GM18873 (cell line): ENCODE data around the gene TTC24.
"Not testable (repeated sequence)": the region's sequence is repeated elsewhere in the genome, so short reads cannot be mapped to it uniquely, and the experiment has no call there.

Source experiments
- ATAC-seq: cut with Tn5 transposase; IDR thresholded peaks from one replicate; pipeline ENCODE4 v1.9.1; 2021; ENCODE audit warnings: mild to moderate bottlenecking, moderate library complexity, moderate number of reproducible peaks; ENCODE audit not compliant: unreplicated experiment, low FRiP score

TTC24 gene

DNA sequence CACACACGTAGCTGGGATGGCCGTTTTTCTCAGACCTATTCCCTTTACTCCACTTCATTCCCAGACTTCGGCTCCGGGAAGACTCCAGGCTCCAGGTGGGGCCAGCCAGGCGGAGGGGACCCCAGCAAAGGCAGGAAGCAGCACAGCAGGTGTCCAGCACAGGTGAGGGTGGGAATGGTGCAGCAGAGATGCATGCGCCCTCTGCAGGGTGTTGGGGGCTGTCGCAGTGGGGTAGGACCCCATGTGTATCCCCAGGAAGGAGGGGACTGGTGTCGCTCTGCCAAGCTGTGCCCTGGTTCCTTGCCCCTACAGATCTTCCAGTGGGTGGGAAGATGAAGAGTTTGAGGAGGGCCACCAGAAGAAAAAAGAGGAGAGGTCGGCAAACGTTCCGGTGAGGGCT lies 5.3 kb downstream of the TTC24 start:
- ATAC-seq = no peak

DNA sequence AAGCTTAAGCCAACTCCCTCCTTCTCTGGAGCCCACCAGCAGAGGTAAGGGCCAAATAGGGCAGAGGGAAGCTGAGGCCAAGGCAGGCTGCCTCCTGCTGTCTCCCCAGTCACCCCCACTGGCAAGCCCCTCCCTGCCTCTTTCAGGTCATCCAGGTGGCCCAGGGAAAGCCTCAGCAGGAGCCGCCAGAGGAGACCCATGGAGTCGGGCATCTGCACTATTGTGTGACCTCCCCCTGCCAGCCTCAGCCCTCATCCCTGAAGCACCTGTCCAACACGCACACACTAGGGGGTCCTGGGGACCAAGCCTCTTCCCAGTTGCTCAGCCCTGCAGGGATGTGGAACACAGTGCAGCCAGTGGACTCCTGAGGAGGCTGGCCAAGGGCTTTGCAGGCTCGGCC lies 6.8 kb downstream of the TTC24 start:
- no peak for ATAC-seq

DNA sequence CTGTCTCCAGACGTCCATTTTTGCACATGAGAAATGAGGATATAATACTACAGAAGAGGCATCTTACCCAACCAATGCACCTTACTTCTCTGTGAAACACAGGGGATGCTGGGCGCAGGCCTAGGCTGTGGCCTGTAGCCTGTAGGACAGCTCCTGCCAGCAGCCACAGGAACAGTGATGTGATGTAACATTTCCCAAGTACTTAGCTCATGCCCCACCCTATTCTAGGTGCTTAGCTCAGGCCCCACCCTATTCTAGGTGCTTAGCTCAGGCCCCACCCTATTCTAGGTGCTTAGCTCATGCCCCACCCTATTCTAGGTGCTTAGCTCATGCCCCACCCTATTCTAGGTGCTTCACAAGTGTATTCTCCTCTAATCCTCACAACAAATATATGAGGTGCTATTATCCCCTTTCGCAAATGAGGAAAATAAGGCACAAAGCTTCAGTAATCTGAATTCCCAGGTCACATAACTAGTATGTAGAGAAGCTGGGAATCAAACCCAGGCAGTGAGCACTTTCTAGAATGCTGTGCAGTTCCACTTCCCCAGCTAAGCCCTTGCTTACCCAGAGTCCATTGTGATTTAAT lies 7.5 kb downstream of the TTC24 start:
- ATAC-seq = no peak

DNA sequence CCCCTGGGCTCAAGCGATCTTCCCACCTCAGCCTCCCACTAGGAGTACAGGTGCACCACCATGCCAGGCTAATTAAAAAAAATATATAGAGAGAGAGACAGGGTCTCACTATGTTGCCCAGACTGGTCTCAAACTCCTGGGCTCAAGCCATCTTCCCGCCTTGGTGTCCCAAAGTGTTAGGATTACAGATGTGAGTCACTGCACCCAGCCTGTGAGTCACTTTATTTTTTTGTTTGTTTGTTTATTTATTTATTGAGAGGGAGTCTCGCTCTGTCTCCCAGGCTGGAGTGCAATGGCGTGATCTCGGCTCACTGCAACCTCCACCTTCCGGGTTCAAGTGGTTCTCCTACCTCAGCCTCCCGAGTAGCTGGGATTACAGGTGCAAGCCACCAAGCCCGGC lies 8.4 kb downstream of the TTC24 start:
- not testable (repeated sequence) for ATAC-seq

DNA sequence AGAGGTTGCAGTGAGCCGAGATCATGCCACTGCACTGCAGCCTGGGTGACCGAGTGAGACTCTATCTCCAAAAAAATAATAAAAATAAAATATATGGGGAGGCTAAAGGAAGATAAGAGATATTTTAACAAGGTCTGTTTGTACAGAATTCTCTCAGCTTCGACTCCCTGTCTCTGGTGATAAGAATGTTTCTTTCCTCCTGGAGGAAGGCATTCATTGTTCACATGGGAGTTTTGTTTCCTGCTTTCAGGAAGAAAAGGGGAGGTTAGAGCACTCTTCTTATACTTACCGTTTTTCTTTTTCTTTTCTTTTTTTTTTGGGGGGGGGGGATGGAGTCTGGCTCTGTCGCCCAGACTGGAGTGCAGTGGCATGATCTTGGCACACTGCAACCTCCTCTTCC lies 10.0 kb downstream of the TTC24 start:
- no peak for ATAC-seq

DNA sequence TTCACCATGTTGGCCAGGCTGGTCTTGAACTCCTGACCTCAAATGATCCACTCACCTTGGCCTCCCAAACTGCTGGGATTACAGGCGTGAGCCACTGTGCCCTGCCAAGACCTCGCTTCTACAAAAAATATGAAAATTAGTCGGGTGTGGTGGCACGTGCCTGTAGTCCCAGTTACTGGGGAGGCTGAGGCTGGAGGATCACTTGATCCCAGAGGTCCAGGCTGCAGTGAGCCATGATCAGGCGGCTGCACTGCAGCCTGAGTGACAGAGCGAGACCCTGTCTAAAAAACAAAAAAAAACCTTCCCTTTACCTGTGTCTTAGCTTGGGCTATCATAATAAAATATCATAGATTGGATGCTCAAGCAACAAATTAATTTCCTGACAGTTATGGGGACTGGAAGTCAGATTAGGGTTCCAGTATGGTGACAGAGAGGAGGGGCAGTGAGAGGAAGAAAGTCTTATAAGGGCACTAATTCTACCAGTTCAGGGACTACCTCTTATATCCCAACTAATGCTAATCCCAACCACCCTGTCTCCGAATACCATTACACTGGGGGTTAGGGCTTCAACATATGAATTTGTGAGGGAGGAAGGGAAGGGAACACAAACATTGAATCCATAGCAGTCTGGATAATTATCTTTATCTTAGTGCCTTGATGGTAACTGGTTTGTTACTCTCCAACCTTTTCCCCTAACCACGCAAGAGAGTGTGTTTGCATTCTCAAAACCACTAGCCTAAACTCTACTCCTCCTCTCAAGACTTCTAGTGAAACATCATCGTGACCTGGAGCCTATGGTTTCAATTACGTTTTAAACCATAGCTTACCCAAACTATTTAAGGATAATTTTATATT lies 11.0 kb downstream of the TTC24 start:
- no peak for ATAC-seq

DNA sequence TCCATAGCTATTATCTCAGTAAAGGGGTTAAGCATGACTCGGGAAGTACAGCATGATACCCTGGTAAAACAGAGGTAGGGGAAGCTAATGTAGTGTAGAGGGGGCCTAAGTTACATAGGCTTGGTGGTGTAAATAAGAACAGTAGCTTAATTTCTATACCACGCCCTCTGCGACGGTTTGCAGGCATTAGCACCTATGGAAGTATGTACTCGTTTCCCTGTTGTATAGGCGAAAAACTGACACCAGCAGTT lies 11.6 kb downstream of the TTC24 start:
- no peak for ATAC-seq

DNA sequence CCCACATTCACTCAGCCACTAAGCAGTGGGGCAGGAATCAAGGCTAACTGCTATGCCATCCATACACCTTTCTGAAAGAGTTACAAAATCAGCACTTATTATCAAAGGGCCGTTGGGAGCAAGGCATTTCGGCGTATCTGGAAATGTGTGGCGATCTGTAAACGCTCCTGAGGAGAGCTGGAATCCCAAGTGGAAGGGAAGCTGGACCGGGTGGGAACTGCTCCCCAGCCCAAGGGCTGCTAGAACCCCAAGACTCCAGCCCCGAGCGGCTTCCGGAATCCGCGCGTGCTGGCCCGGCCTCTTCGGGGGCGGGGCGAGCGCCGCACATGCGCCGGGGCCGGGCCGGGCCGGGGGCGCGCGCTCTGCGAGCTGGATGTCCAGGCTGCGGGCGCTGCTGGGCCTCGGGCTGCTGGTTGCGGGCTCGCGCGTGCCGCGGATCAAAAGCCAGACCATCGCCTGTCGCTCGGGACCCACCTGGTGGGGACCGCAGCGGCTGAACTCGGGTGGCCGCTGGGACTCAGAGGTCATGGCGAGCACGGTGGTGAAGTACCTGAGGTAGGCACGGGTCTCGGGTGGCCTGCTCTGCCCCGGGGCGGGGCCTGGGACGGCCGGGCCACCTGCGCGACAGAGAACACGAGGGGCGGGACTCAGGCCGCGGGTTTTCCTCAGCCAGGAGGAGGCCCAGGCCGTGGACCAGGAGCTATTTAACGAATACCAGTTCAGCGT lies 12.1 kb downstream of the TTC24 start, which contains the start of gene NAXE:
Gene NAXE (plus strand): TSS at position 345 of the 726 bp plus-strand sequence. CDS start 29 bp downstream, at position 374.
- no peak for ATAC-seq

DNA sequence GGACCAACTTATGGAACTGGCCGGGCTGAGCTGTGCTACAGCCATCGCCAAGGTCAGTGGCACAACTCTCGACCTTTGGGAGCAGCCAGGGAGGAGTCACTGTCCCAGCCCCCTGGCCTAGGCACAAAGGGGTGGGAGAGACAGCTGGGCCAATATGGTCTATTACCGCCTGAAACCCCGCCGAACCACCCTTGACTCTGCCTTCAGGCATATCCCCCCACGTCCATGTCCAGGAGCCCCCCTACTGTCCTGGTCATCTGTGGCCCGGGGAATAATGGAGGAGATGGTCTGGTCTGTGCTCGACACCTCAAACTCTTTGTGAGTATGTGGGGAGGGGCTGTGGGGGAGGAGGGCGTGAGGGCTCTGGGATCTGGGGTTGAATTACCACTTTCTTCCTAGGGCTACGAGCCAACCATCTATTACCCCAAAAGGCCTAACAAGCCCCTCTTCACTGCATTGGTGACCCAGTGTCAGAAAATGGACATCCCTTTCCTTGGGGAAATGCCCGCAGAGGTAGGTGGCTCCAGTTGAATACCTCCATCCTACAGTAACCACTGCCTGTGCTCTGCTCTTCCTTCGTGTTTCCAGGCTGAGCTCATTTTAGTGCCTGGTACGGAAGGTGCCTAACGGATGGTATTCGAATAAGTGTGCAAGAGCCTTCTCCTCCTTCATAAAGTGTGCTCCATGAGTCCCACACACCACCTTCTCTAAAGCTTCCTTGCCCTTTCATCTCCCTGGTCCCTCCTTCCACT lies 12.8 kb downstream of the TTC24 start:
- no peak for ATAC-seq

DNA sequence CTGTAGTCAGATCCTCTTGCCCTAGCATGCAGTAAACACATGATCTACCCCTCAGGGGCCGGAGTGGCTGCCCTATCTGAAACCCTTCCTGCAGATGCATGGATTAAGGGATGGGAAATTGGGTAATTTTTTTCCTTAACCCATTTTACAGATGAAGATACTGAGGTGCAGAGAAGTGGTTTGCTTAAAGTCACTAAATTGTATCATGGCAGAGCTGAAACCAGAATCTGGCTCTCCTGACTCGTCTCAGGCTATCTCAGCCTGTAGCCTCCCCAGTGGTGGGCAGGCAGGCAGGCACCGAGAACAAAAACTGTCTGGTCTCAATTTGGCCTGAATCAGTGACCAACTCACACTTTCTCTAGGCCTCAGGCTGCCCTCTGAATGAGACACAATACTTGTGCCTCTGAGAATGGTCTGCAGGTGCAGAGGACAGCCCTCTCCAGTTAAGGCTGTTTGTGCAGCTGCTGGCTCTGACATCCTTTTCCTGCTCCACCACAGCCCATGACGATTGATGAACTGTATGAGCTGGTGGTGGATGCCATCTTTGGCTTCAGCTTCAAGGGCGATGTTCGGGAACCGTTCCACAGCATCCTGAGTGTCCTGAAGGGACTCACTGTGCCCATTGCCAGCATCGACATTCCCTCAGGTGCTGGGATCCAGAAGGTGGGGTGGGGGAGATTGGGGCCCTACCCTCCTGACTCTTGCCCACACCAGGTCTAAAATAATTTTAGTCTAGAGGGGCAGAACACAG lies 13.6 kb downstream of the TTC24 start:
- ATAC-seq = no peak

DNA sequence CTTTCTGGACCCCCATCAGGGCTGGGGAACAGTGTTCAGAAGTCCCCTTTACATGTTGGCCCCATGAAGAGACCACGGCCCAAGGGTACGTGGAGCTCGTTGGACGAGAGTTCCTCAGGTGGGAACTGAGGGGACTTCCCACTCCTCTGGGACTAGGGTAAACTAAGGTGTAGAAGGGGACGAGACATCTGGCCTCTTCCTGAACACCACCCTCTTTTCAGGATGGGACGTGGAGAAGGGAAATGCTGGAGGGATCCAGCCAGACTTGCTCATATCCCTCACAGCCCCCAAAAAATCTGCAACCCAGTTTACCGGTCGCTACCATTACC lies 14.1 kb downstream of the TTC24 start:
- ATAC-seq = no peak

DNA sequence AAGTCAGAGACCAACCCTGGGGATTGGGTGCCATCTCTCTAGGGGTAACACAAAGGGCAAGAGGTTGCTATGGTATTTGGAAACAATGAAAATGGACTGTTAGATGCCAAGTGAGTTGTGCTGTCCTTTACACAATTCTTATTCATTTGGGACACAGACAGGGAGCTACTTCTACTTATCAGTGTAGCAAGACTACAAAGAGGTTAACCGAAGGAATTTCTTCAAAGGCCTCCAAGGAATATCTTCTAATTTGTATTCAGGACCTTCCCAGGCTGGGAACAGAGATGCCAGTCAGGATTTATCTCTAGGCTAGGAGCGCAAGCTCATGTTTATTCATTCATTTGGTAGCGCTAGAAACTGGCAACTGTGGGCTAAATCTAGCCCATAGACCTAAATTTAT lies 14.7 kb downstream of the TTC24 start:
- ATAC-seq = no peak

DNA sequence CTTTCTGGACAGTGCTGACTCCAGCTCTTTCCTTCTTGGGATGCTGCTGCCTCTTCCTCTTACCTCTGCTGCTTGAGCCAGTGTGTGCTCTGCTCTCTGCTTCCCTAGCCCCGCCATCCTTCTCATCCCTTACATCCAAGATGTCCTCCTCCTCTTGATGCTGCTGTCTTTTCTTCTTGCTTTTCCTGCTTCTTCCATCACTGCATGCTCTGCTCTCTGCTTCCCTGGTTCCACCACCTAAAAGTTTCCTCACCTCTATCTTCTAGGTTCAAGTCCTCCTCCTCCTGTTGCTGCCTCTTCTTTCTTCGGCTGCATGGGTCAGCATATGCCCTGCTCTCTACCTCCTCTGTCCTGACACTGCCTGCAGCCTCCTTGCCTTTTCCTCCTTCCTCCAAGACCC lies 15.5 kb downstream of the TTC24 start:
- no peak for ATAC-seq

DNA sequence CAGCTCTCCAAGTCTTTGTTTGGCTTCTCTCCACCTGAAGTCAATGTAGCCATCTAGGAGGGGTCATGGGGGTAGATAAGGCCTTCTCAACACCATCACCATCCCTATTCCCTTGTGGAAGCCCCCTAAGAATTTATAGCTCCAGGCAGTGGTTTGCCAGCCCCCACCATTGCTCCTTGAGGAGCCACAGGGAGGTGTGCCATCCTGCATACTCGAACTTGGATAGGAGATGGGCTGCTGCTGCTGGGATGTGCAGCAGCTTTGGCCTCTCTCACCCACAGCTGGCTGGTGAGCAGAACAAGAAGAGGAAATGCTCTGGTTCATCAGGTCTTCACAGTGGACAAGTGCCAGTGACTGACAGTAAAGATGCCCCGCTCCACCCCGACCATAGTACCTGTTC lies 16.9 kb downstream of the TTC24 start:
- ATAC-seq = no peak

DNA sequence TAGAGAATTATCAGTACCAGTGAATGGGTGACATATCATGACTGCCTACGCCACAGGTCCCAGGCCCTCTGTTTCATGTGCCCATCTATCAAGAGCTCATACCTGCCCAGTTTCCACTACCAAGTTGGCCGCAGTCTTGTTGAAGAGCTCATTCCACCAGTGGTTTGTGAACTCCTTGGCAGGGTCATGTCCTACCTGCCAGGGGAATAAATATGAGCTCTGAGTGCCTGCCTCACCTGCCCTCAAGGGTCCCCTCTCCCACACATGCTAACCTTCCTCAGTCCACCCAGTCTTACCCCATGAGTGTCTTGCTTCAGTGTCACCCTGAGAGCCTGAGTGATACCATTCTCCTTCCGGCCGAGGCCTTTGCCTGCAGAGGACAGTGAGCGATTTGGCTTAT lies 18.6 kb downstream of the TTC24 start:
- ATAC-seq = no peak

DNA sequence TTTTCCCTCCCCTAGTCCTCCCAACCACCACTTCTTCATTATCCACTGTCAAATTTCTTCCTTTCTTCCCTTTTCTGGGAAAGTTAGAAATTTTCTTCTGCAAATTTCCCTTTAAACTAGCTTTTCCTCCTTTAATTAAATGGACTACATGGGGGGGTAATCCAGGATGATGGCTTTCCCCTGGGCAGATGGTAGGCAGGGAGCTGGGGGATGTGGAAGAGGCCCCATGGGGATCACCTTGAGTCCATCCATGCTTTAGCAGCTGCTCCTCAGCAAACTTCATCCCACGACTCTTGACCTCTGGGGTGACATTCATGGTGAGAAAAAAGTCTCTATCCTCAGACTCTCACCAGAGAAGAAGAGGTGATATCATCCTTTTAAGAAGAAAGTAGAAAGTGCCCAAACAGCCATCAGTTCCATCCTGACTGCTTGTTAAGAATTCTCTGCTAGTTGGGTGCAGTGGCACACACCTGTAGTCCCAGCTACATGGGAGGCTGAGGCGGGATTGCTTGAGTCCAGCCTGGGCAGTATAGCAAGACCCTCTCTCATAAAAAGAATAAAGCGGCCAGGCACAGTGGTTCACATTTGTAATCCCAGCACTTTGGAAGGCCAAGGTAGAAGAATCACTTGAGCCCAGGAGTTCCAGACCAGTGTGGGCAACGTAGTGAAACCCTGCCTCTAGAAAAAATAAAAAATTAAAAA lies 19.4 kb downstream of the TTC24 start:
- ATAC-seq = no peak

DNA sequence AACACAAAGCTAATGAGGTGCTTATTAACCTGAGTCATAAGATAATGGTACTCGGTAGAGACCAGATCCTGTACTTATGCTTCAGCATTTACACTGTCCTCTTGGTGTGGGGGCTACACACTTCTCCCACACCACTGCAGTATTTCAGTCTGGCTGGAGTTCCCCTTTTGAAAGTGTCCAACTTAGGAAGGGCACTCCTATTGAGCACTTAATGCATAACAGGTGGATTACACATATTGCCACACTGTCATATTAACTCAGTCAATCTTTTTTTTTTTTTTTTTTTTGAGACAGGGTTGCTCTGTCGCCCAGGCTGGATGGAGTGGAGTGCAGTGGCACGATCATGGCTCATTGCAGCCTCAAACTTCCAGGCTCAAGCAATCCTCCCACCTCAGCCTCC lies 20.3 kb downstream of the TTC24 start:
- ATAC-seq = no peak

DNA sequence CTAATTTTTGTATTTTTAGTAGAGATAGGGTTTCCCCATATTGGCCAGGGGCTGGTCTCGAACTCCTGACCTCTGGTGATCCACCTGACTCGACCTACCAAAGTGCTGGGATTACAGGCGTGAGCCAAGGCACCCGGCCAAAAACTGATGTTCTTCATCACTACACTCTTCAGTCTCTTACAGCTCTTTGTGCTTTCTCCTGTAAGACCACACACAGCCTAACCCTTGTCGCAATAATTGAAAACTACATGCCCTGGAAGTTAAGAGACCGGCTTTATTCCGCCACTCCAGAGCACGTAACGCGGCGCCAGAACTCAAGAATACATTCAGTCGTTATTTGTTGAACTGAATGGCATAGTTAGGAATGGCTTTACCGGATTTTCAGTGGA lies 21.2 kb downstream of the TTC24 start:
- ATAC-seq = no peak

DNA sequence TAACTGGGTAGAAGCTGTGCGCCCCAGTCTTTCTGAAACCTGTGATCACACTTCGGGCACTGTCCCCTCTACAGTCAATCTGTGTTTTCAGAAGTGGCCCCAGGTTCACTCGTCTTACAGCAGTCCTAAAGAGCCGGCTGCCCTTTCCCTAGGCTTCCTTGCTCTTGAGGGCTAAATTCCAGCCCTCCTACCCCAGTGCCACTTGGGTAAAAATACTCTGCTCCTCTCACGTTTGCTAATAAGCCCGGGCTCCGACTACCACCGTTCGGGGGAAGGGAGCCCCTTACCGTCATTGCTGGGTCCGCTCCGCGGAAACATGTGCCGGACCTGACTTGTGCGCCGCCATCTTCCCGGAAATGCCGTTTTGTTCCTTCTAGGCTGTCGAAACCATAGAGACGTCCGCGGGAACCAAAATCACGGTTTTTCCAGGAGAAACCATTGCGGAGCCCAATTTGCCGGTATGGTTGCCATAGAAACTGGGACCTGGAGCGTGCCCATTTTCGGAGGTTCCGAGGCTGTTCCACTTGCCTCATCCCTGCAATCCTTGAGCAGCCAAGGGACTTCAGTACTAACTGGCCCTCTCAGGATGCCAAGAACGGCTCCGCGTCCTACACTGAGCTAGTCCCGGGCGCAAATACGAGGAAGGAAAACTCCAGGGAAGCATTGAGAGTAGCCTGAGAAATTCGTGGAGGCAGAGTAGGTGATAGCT lies 21.8 kb downstream of the TTC24 start, which contains the start of gene GPATCH4:
Gene GPATCH4 (minus strand): TSS at position 358 of the 709 bp plus-strand sequence.
- ATAC-seq = no peak
